Astrocyte of the cerebellum (primary cell): ENCODE results near the gene BTNL3.
A peak's percentile ranks its signal among the peaks of the same experiment; 100 is the strongest.

Experiments used
- DNase-seq: peaks from one replicate; pipeline ENCODE4 v3.0.0-alpha.2; 2011; ENCODE audit warnings: low read depth
- H3K4me3 ChIP-seq: 2 replicates; pipeline ENCODE4 v1.5.1; 2011; ENCODE audit warnings: mild to moderate bottlenecking, low read depth, low read length, moderate library complexity
- in situ Hi-C: cut with HindIII; loops from 2 replicates; pipeline ENCODE4 v1.10.0; 2017; ENCODE audit warnings: low sequenced_read_pairs
- TF ChIP-seq, protein P1 (sequence below): IDR thresholded peaks from 2 replicates; pipeline ENCODE4 v1.5.1; 2012; ENCODE audit warnings: low read length, low read depth, moderate library complexity, mild to moderate bottlenecking; ENCODE audit errors: missing control alignments

The BTNL3 gene

DNA sequence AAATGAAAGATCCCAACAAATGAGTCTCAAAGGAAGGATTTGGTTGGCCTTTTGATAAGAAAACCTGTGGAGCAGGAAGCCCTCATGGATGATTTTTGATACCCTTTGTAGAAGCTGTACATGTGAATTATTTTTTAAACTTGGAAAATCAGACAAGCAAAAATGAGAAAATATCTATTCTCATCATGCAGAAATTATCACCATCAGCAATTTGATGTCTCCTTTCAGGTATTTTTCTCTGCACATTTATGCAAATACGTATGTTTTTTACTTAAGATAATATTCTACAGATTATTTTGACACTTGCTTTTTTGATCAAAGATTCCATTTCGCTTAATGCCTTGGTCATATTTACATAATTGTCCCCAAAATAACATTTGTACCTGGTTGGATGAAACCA is 58.6 kb downstream of the BTNL3 start:
- no peak overlapping the region for H3K4me3 ChIP-seq
- no peak for DNase-seq
- in situ Hi-C loops, result no loop called here
- TF ChIP-seq, protein P1, sequence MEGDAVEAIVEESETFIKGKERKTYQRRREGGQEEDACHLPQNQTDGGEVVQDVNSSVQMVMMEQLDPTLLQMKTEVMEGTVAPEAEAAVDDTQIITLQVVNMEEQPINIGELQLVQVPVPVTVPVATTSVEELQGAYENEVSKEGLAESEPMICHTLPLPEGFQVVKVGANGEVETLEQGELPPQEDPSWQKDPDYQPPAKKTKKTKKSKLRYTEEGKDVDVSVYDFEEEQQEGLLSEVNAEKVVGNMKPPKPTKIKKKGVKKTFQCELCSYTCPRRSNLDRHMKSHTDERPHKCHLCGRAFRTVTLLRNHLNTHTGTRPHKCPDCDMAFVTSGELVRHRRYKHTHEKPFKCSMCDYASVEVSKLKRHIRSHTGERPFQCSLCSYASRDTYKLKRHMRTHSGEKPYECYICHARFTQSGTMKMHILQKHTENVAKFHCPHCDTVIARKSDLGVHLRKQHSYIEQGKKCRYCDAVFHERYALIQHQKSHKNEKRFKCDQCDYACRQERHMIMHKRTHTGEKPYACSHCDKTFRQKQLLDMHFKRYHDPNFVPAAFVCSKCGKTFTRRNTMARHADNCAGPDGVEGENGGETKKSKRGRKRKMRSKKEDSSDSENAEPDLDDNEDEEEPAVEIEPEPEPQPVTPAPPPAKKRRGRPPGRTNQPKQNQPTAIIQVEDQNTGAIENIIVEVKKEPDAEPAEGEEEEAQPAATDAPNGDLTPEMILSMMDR, result no peak

GRCh38 chr5:181047921-181048320 is 59.3 kb downstream of the BTNL3 start:
- TF ChIP-seq, protein P1, result no peak
- in situ Hi-C loops, result no loop called here
- no peak overlapping the region for H3K4me3 ChIP-seq
- DNase-seq, result no peak

DNA sequence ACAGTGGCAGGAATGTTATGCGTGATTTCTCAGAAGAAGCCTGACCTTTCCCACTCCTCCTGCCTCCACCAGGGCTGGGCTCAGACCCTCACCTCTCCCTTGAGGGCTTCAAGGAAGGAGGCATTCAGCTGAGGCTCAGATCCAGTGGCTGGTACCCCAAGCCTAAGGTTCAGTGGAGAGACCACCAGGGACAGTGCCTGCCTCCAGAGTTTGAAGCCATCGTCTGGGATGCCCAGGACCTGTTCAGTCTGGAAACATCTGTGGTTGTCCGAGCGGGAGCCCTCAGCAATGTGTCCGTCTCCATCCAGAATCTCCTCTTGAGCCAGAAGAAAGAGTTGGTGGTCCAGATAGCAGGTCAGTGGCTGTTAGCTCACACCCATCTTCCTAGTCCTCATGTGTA is 61.4 kb downstream of the BTNL3 start:
- in situ Hi-C loops, result no loop called here
- no peak for DNase-seq
- TF ChIP-seq, protein P1, result no peak

DNA sequence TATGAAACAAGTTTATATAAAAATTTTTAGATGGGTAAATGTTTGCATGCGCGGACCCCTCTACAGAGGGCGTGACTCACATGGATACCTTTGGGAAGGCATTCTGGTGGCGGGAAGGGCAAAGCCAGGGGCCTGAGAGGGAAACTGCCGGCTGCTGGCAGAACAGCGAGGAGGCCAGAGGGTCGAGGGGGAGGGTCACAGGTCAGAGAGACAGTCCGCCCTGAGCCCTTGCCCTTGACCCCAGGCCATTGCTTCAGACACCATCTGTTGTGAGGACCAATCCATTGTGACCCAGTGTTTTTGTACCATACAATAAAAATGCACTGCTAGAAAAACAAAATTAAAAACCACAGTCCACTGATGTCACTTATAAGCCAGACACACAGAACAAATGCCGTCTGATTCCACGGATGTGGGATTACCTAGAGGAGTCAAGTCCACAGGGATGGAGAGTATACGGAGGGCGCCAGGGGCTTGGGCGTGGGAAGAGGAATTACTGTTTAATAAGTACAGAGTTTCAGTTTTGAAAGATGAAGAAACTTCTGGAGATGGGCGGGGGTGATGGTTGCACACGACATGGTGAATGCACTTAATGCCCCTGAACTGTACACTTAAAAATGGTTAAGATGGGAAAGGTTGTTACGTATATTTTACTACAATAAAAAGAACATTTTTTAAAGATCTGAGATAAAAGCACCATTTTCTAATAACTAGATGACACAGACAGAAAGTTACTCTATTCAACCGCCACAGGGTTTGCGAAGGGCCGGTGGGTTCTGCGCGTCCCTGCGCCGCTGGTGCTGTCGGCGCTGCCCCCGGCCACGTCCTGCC is 63.4 kb downstream of the BTNL3 start:
- no peak for DNase-seq
- H3K4me3 ChIP-seq, result peak overlapping the region; percentile 38
- in situ Hi-C loops, result no loop called here
- TF ChIP-seq, protein P1, result no peak

More for the DNA sequence above, 61.4 kb downstream of the BTNL3 start:
- H3K4me3 ChIP-seq, result no peak overlapping the region

DNA sequence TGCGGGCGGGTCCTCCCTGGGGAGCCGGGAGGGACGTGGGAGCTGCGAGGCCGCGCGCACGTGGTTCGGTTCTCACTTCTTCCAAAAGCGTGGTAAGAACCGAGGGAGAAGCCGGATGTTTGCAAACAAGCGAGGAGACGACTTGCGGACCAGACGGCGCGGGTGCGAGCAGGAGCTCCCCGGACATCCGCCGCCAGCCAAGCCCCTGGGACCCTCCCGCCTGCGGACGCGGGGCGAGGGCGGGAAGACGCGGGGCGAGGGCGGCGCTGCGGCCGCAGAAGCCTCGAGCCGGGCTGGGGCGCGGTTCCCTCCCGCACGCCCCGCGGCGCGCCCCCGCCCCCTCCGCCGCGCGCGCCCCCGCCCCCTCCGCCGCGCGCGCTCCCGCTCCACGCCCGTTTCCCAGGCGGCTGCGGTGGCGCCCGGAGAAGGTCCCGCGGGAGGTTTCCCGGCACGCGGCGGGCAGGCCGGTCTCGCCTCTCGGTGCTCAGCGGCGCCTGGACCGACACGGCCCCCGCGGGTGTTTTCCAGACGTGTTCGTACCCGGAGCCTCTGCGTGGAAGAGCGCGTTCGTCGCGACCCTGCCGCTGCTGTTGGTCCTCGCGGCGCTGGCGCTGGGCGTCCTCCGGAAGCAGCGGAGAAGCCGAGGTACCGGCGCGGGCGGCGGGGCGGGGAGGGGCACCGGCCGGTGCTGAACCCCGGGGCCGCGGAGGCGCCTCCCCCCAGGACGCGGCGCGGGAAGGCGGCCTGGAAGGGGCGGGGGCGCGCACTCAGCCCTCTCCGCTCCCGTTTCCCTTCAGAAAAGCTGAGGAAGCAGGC is 64.2 kb downstream of the BTNL3 start:
- H3K4me3 ChIP-seq, result peak overlapping the region; percentile 38
- TF ChIP-seq, protein P1, result no peak
- in situ Hi-C loops, result no loop called here
- no peak for DNase-seq

- peak overlapping the region; percentile 38 for H3K4me3 ChIP-seq
- DNase-seq, result no peak
- in situ Hi-C loops, result no loop called here
- TF ChIP-seq, protein P1, result no peak
Measured at GRCh38 chr5:181053488-181054121, 65.0 kb downstream of the BTNL3 start.
